ENCODE measurements around the gene C1orf21. TPM values are rescaled to one million over a fixed set of nuclear protein-coding genes. Genes with fewer than 3 reads are reported as not detected.
A peak's percentile ranks its signal among the peaks of the same experiment; 100 is the strongest.

The C1orf21 gene
- polyA plus RNA-seq, 1 donor (not counting 4 experiments of a cell fraction or from before 2014, with no cell fraction given), result 44.3 TPM

DNA sequence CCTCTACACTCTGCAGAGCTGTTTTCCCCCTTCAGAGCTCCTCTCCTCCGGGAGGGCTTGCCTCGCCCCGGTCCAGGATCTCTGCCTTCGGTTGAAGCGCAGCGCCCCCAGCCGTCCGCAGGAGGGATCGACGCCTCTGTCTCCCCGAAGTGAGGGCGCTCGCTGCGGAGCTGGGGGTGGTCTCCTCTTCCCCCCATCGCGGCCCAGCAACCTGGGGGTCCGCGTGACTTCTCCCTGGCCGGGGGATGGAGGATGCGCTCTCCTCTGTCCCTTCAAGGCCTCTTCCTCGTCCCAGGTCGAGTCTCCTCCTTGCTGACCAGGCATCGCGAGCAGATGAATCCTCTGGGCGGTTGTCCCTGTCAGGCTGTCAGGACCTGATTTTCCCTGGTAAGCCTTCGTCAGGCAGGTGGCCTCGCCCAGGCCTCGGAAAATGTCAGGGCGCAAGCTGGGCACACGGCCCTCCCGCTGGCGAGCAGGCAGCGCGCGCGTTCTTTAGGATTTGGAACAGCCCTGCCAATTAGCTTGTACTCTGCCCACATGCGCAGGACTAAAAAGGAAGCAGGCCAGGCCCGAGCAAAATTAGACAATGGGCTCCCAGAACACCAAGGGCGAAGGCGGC is 277.3 kb downstream of the C1orf21 start:
- Histone ChIP-seq H4K20me1 (ENCODE audit: control insufficient read depth, extremely low read depth, insufficient read depth, low read length) (no peaks in the 10 kb centered on the region), H2AFZ (ENCODE audit: control insufficient read depth, low read length) (peak overlapping the region; percentile 86), H3K27me3 (ENCODE audit: control insufficient read depth, extremely low read depth, insufficient read depth, low read length) (peaks cover 8% of the 10 kb centered on the region), H3K4me3 (ENCODE audit: control insufficient read depth in 2 of 3, extremely low read depth in 1 of 3, insufficient read depth in 2 of 3, low read depth in 1 of 3, low read length in 3 of 3) (peak overlapping the region; percentile 23 to 56 (median 47)), H3K9me3 (ENCODE audit: control insufficient read depth, low read depth, low read length) (no peaks in the 10 kb centered on the region), H3K79me2 (ENCODE audit: control insufficient read depth, insufficient read depth, low read length) (no peaks in the 10 kb centered on the region), H3K4me1 (ENCODE audit: control insufficient read depth, extremely low read depth, insufficient read depth, low read length) (no peaks in the 10 kb centered on the region), H3K36me3 (ENCODE audit: control insufficient read depth in 2 of 2, extremely low read depth in 1 of 2, insufficient read depth in 2 of 2, low read length in 2 of 2) (no peaks in the 10 kb centered on the region), H3K9me1 (ENCODE audit: control insufficient read depth, extremely low read depth, insufficient read depth, low read length) (no peaks in the 10 kb centered on the region), H3K4me2 (ENCODE audit: control insufficient read depth, extremely low read depth, insufficient read depth, low read depth, low read length) (peak overlapping the region; percentile 68), H3K9ac (ENCODE audit: control insufficient read depth, extremely low read depth, insufficient read depth, low read length) (peak overlapping the region; percentile 35), H3K27ac (ENCODE audit: control insufficient read depth, insufficient read depth, low read length) (no peak overlapping the region)
- dilution Hi-C loops (cut with MboI; ENCODE audit: extremely low pct_ligation_motif_present, low sequenced_read_pairs), result no loop called here
- DNase-seq (ENCODE audit: low read depth, low spot score) (no peak), FAIRE-seq (no peak)
- TF ChIP-seq, protein P1, sequence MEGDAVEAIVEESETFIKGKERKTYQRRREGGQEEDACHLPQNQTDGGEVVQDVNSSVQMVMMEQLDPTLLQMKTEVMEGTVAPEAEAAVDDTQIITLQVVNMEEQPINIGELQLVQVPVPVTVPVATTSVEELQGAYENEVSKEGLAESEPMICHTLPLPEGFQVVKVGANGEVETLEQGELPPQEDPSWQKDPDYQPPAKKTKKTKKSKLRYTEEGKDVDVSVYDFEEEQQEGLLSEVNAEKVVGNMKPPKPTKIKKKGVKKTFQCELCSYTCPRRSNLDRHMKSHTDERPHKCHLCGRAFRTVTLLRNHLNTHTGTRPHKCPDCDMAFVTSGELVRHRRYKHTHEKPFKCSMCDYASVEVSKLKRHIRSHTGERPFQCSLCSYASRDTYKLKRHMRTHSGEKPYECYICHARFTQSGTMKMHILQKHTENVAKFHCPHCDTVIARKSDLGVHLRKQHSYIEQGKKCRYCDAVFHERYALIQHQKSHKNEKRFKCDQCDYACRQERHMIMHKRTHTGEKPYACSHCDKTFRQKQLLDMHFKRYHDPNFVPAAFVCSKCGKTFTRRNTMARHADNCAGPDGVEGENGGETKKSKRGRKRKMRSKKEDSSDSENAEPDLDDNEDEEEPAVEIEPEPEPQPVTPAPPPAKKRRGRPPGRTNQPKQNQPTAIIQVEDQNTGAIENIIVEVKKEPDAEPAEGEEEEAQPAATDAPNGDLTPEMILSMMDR (optimal IDR thresholded peaks at IDR 0.05 in 1 of 3, IDR thresholded peaks at IDR 0.05 in 1 of 3, conservative IDR thresholded peaks at IDR 0.05 in 1 of 3; ENCODE audit: extremely low read depth in 1 of 3, insufficient read depth in 2 of 3, low read length in 3 of 3), result peak; percentile 82 to 97 (median 85)
- no peak for TF ChIP-seq EZH2 (IDR thresholded peaks at IDR 0.05; ENCODE audit: low read length)

DNA sequence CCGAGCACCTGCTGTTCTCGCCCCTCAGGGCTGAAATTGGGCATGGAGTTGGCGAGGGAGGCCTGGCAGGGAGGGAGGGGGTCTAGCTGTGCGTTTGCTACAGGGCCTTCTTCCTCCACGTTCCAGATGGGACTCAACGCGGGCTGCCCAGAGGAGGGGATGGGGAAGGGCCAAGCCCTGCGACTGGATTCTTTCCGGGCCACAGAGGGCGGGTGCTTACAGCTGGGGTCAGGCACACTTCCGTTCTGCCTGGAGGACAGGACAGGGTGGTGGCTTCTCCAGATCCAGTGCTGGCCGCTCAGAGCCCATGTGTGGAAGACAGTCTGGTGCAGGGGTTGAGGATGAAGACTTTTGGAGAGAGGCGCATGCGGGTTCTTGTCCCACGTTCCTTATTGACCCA is 277.8 kb downstream of the C1orf21 start:
- Histone ChIP-seq H3K4me3 (ENCODE audit: control insufficient read depth in 2 of 3, extremely low read depth in 1 of 3, insufficient read depth in 2 of 3, low read depth in 1 of 3, low read length in 3 of 3) (no peak overlapping the region), H3K36me3 (ENCODE audit: control insufficient read depth in 2 of 2, extremely low read depth in 1 of 2, insufficient read depth in 2 of 2, low read length in 2 of 2) (no peaks in the 10 kb centered on the region), H3K27me3 (ENCODE audit: control insufficient read depth, extremely low read depth, insufficient read depth, low read length) (peaks cover 8% of the 10 kb centered on the region), H3K9me1 (ENCODE audit: control insufficient read depth, extremely low read depth, insufficient read depth, low read length) (no peaks in the 10 kb centered on the region), H3K27ac (ENCODE audit: control insufficient read depth, insufficient read depth, low read length) (no peak overlapping the region), H3K4me1 (ENCODE audit: control insufficient read depth, extremely low read depth, insufficient read depth, low read length) (no peaks in the 10 kb centered on the region), H3K79me2 (ENCODE audit: control insufficient read depth, insufficient read depth, low read length) (no peaks in the 10 kb centered on the region), H3K9me3 (ENCODE audit: control insufficient read depth, low read depth, low read length) (no peaks in the 10 kb centered on the region), H3K9ac (ENCODE audit: control insufficient read depth, extremely low read depth, insufficient read depth, low read length) (no peak overlapping the region), H4K20me1 (ENCODE audit: control insufficient read depth, extremely low read depth, insufficient read depth, low read length) (no peaks in the 10 kb centered on the region), H2AFZ (ENCODE audit: control insufficient read depth, low read length) (no peak overlapping the region), H3K4me2 (ENCODE audit: control insufficient read depth, extremely low read depth, insufficient read depth, low read depth, low read length) (peak overlapping the region; percentile 68)
- TF ChIP-seq EZH2 (IDR thresholded peaks at IDR 0.05; ENCODE audit: low read length), result no peak
- TF ChIP-seq, protein P1 (optimal IDR thresholded peaks at IDR 0.05 in 1 of 3, IDR thresholded peaks at IDR 0.05 in 1 of 3, conservative IDR thresholded peaks at IDR 0.05 in 1 of 3; ENCODE audit: extremely low read depth in 1 of 3, insufficient read depth in 2 of 3, low read length in 3 of 3), result no peak
- dilution Hi-C loops (cut with MboI; ENCODE audit: extremely low pct_ligation_motif_present, low sequenced_read_pairs), result no loop called here
- no peak for FAIRE-seq
- no peak for DNase-seq (ENCODE audit: low read depth, low spot score)
